ENCODE results near the gene NETO1.

- TF ChIP-seq POLR2AphosphoS5 (IDR thresholded peaks at IDR 0.05; ENCODE audit: low read depth, low read length), result no peak
- TF ChIP-seq, protein P1, sequence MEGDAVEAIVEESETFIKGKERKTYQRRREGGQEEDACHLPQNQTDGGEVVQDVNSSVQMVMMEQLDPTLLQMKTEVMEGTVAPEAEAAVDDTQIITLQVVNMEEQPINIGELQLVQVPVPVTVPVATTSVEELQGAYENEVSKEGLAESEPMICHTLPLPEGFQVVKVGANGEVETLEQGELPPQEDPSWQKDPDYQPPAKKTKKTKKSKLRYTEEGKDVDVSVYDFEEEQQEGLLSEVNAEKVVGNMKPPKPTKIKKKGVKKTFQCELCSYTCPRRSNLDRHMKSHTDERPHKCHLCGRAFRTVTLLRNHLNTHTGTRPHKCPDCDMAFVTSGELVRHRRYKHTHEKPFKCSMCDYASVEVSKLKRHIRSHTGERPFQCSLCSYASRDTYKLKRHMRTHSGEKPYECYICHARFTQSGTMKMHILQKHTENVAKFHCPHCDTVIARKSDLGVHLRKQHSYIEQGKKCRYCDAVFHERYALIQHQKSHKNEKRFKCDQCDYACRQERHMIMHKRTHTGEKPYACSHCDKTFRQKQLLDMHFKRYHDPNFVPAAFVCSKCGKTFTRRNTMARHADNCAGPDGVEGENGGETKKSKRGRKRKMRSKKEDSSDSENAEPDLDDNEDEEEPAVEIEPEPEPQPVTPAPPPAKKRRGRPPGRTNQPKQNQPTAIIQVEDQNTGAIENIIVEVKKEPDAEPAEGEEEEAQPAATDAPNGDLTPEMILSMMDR (IDR thresholded peaks at IDR 0.05), result no peak
Measured at GRCh38 chr18:72752220-72752619, 115.6 kb downstream of the NETO1 start.
